ENCODE results near the gene CHRNA4.

DNA sequence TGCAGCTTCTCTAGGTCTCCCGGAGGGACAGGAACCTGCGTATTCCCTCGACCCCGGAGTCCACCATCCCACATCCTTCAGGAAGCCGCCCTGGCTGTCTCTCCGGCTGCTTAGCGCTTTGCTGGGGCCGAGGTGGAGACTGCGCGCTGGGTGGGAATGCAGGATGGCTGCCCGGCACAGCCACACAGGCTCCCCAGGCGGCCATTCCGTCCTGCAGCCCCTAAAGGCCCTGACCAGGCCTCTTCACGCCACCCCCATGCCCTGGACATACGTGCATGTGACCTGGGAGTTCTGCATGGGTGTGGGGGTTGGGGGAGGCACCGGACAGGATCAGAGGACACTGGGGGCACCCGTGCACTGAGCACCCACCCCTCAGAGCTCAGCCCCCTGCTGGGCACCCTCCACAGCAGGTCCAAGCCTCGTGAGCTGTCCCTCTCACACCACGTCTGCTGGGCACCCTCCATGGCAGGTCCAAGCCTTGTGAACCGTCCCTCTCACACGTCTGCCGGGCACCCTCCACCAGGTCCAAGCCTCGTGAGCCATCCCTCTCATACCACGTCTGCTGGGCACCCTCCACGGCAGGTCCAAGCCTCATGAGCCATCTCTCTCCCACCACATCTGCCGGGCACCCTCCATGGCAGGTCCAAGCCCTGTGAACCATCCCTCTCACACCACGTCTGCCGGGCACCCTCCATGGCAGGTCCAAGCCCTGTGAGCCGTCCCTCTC, 40.4 kb upstream of the CHRNA4 start:
- TF ChIP-seq, protein P1, sequence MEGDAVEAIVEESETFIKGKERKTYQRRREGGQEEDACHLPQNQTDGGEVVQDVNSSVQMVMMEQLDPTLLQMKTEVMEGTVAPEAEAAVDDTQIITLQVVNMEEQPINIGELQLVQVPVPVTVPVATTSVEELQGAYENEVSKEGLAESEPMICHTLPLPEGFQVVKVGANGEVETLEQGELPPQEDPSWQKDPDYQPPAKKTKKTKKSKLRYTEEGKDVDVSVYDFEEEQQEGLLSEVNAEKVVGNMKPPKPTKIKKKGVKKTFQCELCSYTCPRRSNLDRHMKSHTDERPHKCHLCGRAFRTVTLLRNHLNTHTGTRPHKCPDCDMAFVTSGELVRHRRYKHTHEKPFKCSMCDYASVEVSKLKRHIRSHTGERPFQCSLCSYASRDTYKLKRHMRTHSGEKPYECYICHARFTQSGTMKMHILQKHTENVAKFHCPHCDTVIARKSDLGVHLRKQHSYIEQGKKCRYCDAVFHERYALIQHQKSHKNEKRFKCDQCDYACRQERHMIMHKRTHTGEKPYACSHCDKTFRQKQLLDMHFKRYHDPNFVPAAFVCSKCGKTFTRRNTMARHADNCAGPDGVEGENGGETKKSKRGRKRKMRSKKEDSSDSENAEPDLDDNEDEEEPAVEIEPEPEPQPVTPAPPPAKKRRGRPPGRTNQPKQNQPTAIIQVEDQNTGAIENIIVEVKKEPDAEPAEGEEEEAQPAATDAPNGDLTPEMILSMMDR (IDR thresholded peaks at IDR 0.05; ENCODE audit: low read depth, low read length, poor library complexity, severe bottlenecking), result no peak
- TF ChIP-seq EZH2phosphoT487 (IDR thresholded peaks at IDR 0.05; ENCODE audit: borderline replicate concordance, low read length), result no peak

All from DOHH2 (cell line).